SJCRH30 (cell line): ENCODE data around the gene PRKG1. TPM values are rescaled to one million over a fixed set of nuclear protein-coding genes. Genes with fewer than 3 reads are reported as not detected.
A peak's percentile ranks its signal among the peaks of the same experiment; 100 is the strongest.

Source experiments
- DNase-seq, 2 experiments: peaks; one replicate each; pipeline ENCODE4 v3.0.0-alpha.2; 2015 to 2020
- H3K27ac ChIP-seq: fragments of 250-450 bp; sonication (Bioruptor Pico); 2 replicates; pipeline ENCODE4 v1.5.1; 2020; ENCODE audit warnings: mild to moderate bottlenecking, moderate library complexity
- H3K27me3 ChIP-seq: fragments of 250-450 bp; sonication (Bioruptor Pico); 2 replicates; pipeline ENCODE4 v1.5.1; 2020; ENCODE audit warnings: mild to moderate bottlenecking, moderate library complexity
- H3K36me3 ChIP-seq: fragments of 250-450 bp; sonication (Bioruptor Pico); 2 replicates; pipeline ENCODE4 v1.5.1; 2020; ENCODE audit warnings: mild to moderate bottlenecking, moderate library complexity
- H3K4me1 ChIP-seq: fragments of 250-450 bp; sonication (Bioruptor Pico); 2 replicates; pipeline ENCODE4 v1.5.1; 2020; ENCODE audit warnings: mild to moderate bottlenecking, moderate library complexity
- H3K4me3 ChIP-seq: fragments of 250-450 bp; sonication (Bioruptor Pico); 2 replicates; pipeline ENCODE4 v1.5.1; 2020; ENCODE audit warnings: mild to moderate bottlenecking, moderate library complexity
- H3K9me3 ChIP-seq: fragments of 250-450 bp; sonication (Bioruptor Pico); replicated peaks from 2 replicates; pipeline ENCODE4 v1.5.1; 2020; ENCODE audit warnings: mild to moderate bottlenecking, moderate library complexity
- total RNA-seq: library from RNA; depleted of rRNA; stranded (reverse); fragments of >200 nt; shearing (Covaris generic); gene quantifications from 2 replicates; pipeline ENCODE4 v1.2.3, GENCODE V29; 2014

PRKG1 gene
- total RNA-seq, 1 experiment from 2014 or later = 3.0 TPM

DNA sequence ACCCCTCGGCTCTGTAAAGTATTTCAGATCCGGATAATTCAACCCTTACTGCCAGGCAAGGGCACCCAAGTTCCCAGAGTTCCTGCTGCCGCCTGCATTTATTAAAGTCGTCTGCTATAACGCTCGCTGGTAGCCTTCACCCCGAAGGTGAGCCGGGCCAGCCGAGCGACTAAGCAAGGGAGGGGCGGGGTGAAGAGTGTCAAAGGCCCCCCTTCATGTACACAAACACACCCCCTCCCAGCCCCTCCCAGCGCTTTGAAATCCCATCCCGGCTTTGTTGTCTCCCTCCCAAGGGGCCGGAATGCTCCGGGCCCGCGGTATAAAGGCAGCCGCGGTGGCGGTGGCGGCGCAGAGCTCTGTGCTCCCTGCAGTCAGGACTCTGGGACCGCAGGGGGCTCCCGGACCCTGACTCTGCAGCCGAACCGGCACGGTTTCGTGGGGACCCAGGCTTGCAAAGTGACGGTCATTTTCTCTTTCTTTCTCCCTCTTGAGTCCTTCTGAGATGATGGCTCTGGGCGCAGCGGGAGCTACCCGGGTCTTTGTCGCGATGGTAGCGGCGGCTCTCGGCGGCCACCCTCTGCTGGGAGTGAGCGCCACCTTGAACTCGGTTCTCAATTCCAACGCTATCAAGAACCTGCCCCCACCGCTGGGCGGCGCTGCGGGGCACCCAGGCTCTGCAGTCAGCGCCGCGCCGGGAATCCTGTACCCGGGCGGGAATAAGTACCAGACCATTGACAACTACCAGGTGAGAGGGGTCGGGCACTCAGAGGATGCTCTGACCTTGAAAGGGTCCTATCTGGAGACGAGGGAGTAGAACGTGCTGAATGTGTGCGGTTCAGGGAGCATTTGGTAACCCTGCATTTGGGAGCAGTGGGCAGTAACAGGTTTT is 1239.9 kb downstream of the PRKG1 start, which contains the start of gene DKK1:
TSS of gene DKK1 (plus strand) at position 349 of the 889 bp plus-strand sequence. CDS start at position 503, 154 bp downstream.
- no peaks in the 10 kb centered on the region for H3K27me3 ChIP-seq
- H3K4me1 ChIP-seq = peaks cover 23% of the 10 kb centered on the region
- no peak within 1 kb of the TSS for H3K27ac ChIP-seq
- H3K4me3 ChIP-seq = peak within 1 kb of the TSS; percentile 50
- H3K9me3 ChIP-seq = no peaks in the 10 kb centered on the region
- no peaks in the 10 kb centered on the region for H3K36me3 ChIP-seq
- peak; percentile 20 to 22 for DNase-seq

DNA sequence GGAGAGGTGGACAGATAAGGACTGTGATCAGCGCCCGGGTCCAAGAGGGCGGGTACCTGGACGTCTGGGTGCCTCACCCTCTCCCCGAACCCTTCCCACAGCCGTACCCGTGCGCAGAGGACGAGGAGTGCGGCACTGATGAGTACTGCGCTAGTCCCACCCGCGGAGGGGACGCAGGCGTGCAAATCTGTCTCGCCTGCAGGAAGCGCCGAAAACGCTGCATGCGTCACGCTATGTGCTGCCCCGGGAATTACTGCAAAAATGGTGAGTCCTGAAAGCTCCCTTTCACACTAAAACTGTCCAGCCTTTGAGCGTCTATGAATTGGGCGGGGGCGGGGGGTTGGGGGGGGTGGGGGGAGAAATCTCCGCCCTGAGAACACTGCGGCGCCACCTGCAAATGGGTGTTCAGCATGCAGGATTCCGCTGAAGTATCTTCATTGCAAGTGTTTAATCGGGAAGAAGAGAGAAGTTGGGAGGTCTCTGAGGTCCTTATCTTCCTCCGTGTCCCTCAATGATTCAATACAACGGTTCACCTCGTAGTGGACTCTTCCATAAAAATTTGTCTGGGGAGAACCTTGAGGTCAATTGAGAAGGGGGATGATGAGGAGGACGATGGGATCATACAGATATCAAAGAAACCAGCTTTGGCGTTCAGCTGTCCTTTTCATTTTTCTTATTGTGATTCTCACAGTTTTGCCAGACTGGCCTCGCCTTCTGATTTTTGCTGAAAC is 1240.7 kb downstream of the PRKG1 start:
- H3K27ac ChIP-seq = no peak overlapping the region
- no peak overlapping the region for H3K4me3 ChIP-seq
- no peaks in the 10 kb centered on the region for H3K36me3 ChIP-seq
- no peaks in the 10 kb centered on the region for H3K27me3 ChIP-seq
- no peak for DNase-seq
- H3K4me1 ChIP-seq = peaks cover 30% of the 10 kb centered on the region
- H3K9me3 ChIP-seq = no peaks in the 10 kb centered on the region

DNA sequence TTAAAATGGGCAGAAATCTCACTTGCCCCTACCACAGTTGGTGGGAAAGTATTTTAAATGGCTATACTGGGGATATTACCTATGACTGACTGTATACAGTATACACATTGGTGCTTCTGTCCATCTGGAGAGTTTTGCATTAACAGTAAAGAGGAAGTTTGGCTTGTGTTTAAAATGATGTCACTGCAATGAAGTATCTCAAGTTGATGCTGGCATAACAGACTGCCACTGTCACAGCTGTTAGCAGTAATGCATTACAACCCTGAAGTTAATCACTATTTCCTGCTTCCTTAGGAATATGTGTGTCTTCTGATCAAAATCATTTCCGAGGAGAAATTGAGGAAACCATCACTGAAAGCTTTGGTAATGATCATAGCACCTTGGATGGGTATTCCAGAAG is 1241.7 kb downstream of the PRKG1 start:
- peak in 1 of 2 experiments; percentile 22 for DNase-seq
- no peaks in the 10 kb centered on the region for H3K27me3 ChIP-seq
- no peaks in the 10 kb centered on the region for H3K9me3 ChIP-seq
- H3K4me1 ChIP-seq = peaks cover 37% of the 10 kb centered on the region
- H3K4me3 ChIP-seq = no peak overlapping the region
- peak overlapping the region; percentile 29; the same call in 1 of the 2 replicates for H3K27ac ChIP-seq
- H3K36me3 ChIP-seq = no peaks in the 10 kb centered on the region

DNA sequence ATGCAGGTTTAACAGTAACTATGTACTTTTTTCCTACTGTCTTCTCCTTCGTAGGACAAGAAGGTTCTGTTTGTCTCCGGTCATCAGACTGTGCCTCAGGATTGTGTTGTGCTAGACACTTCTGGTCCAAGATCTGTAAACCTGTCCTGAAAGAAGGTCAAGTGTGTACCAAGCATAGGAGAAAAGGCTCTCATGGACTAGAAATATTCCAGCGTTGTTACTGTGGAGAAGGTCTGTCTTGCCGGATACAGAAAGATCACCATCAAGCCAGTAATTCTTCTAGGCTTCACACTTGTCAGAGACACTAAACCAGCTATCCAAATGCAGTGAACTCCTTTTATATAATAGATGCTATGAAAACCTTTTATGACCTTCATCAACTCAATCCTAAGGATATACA is 1242.2 kb downstream of the PRKG1 start:
- Histone ChIP-seq H3K27me3 (no peaks in the 10 kb centered on the region), H3K4me3 (no peak overlapping the region), H3K4me1 (peaks cover 37% of the 10 kb centered on the region), H3K36me3 (no peaks in the 10 kb centered on the region), H3K9me3 (no peaks in the 10 kb centered on the region), H3K27ac (peak overlapping the region; percentile 29; the same call in 1 of the 2 replicates)
- DNase-seq = no peak

DNA sequence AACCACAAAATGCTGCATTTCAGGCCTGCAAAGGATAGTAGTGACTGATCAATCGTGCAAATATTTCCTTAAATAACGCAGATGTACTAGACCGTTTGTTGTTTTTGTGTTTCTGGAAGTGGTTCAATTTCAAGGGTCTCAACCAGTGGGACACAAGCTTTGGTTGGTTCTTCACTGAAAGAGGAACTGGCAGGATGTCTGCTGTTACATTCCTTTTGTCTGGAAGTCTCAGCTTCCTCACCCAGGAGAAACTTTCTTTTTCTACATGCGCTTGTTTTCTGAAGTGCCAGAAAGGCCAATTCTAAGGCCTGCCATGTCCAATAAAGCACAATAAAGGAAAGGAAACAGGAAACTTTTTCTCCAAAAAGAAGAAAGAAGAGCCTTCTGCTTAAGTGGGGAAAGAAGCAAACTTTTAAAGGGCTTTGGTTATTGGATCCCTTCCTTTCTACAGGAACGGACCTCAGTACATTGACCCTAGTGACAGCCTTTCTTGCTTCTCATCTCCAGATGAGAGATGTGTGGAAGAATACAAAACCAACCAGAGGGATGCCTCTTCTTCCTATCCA is 1243.9 kb downstream of the PRKG1 start:
- no peaks in the 10 kb centered on the region for H3K27me3 ChIP-seq
- no peaks in the 10 kb centered on the region for H3K9me3 ChIP-seq
- H3K4me1 ChIP-seq = peaks cover 37% of the 10 kb centered on the region
- peak overlapping the region; percentile 47 for H3K27ac ChIP-seq
- no peaks in the 10 kb centered on the region for H3K36me3 ChIP-seq
- DNase-seq = peak in 1 of 2 experiments; percentile 13
- H3K4me3 ChIP-seq = no peak overlapping the region

DNA sequence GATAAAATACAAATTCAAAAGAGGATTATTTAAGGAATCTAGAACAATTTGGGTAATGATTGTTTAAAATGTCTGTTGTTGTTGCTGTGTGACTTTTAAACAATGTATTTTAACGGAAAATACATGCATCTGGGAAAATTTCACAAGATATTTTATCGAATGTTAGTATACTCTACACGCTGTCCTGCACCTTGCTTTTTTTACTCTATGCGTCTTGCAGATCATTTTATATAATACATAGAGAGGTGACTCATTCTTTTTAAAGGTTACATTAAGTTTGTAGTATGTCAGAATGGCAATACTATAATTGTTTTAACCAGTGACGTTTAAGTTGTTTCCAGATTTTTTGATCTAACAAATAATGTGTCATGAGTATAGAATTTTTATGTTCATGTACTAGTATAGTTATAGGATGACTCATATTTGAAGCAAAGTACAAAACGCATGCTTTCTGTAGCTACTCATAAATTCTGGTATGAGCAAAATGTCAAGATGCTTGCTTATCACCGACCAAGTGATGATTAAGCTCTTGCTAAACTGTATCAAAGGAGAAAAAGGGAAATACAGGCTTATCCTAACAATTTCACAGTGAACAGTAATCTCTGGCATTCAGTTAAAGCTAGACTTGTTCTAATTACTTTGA is 1244.7 kb downstream of the PRKG1 start:
- Histone ChIP-seq H3K4me3 (no peak overlapping the region), H3K27me3 (no peaks in the 10 kb centered on the region), H3K9me3 (no peaks in the 10 kb centered on the region), H3K27ac (peak overlapping the region; percentile 47; the same call in 1 of the 2 replicates), H3K36me3 (no peaks in the 10 kb centered on the region), H3K4me1 (peaks cover 37% of the 10 kb centered on the region)
- no peak for DNase-seq

DNA sequence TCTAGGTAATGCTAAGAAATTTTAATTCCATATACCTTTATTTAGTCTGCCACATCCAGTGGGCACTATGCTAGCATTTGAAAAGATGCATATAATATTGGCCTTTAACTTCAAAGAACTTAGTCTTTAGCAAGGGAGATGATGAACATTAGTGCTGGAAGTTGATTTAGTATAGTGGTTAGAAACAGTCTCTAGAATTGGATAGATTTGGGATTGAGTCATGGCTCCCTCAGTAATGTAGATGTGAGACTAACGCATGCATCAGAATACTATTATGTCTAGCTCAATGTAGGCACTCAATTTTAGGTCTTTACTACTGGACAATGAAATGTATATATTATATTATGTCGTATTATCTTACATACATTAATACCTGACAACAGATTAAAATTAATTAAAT is 1245.6 kb downstream of the PRKG1 start:
- H3K4me3 ChIP-seq = no peak overlapping the region
- DNase-seq = no peak
- peaks cover 37% of the 10 kb centered on the region for H3K4me1 ChIP-seq

DNA sequence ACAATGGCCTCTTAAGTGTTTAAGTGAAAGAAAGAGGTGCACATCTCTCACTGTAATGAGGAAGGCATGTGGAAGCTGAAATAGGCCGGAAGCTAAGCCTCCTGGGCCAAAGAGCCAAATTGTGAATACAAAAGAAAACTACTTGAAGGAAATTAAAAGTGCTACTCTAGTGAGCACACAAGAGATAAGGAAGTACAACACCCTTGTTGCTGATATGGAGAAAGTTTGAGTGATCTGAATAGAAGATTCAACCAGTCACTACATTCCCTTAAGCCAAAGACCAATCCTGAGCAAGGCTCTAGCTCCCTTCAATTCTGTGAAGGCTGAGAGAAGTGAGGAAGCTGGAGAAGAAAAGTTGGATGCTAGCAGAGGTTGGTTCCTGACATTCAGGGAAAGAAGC is 1248.0 kb downstream of the PRKG1 start:
- Histone ChIP-seq H3K27ac (no peak overlapping the region), H3K4me1 (peaks cover 27% of the 10 kb centered on the region), H3K36me3 (no peaks in the 10 kb centered on the region), H3K9me3 (no peaks in the 10 kb centered on the region), H3K27me3 (no peaks in the 10 kb centered on the region), H3K4me3 (no peak overlapping the region)
- DNase-seq = no peak

More for the DNA sequence above, 1245.6 kb downstream of the PRKG1 start:
- Histone ChIP-seq H3K9me3 (no peaks in the 10 kb centered on the region), H3K36me3 (no peaks in the 10 kb centered on the region), H3K27me3 (no peaks in the 10 kb centered on the region), H3K27ac (peak overlapping the region; percentile 18; the same call in 1 of the 2 replicates)

DNA sequence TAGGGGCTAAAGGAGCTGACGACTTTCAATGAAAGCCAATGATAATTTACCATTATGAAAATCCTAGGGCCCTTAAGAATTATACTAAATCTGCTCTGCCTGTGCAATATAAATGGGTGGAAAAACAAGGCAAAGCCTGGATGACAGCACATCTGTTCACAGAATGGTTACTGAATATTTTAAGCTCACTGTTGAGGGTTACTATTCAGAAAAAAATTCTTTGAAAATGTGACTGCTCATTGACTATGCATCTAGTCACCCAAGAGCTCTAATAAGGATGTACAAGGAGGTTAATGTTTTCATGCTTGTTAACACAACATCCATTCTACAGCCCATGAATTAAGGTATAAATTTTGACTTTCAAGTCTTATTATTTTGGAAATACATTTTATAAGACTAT is 1248.6 kb downstream of the PRKG1 start:
- no peak for DNase-seq
- H3K36me3 ChIP-seq = no peaks in the 10 kb centered on the region
- H3K9me3 ChIP-seq = no peaks in the 10 kb centered on the region
- H3K4me3 ChIP-seq = no peak overlapping the region
- H3K27me3 ChIP-seq = no peaks in the 10 kb centered on the region
- no peak overlapping the region for H3K27ac ChIP-seq
- H3K4me1 ChIP-seq = peaks cover 26% of the 10 kb centered on the region

DNA sequence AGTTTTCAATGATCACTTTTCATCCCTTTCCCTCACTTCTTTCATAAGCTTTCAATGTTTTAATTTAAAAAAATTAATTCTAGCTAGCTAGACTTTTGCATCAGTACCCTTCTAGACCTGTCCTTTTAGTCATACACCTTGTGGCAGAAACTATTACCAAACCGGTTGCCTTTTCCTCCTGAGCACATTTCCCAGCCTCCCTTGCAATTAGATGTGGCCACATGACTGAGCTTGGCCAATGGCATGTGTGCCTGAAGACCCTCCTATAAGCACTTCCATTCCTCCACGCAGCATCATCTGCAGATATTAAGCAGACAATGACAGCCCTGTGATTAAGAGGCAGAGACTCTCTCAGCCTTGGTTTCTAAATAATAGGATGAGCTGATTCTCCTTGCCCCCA is 1252.1 kb downstream of the PRKG1 start:
- H3K27me3 ChIP-seq = no peaks in the 10 kb centered on the region
- no peak for DNase-seq
- no peaks in the 10 kb centered on the region for H3K4me1 ChIP-seq
- no peaks in the 10 kb centered on the region for H3K9me3 ChIP-seq
- H3K27ac ChIP-seq = no peak overlapping the region
- no peaks in the 10 kb centered on the region for H3K36me3 ChIP-seq
- no peak overlapping the region for H3K4me3 ChIP-seq

DNA sequence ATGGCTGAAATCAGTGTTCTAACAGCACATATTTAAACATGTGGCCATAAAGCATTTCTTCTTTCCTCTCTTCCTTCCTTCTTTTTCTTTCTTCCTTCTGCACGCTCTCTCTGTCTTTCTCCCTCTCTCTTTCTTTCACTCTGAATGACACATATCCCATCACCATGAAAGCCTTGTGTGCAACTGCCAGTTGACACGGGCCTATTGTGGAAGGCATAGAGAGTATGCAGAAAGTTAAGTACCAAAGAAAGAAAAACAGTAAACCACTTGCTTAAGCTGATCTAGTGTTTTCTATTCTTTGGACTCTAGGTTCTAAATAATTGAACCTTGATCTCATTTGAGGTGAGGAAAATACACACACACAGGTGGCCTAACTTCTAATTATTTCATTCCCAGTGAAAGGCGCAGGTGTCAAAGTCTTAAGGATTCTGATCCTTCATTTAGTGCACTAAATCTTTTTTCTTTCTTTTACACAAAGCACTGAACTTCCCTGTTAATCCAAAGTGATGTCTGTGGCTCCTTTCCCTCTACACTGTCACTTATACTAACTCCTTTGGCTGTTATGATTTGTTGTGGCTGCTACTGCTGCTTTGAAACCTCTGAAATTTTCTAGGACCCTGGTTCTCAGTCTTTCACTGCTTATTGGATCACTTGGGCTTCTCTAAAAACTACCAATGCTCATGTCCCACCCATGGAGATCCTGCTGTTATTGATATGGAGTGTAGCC is 1257.5 kb downstream of the PRKG1 start:
- no peaks in the 10 kb centered on the region for H3K27me3 ChIP-seq
- H3K27ac ChIP-seq = no peak overlapping the region
- DNase-seq = no peak

DNA sequence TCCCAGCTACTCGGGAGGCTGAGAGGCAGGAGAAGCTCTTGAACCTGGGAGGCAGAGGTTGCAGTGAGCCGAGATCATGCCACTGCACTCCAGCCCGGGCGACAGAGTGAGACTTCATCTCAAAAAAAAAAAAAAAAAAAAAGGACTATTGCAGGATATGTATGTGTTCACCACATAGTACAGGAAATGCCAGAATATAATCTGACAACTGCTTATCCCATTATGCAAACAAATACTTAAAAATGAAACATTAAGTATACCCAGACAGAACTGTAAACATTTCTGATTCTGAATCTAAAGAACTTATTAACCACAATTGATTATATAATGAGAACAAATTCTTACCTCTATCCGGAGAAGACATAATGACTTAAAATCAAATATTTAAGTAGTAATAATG is 1258.5 kb downstream of the PRKG1 start:
- no peak overlapping the region for H3K27ac ChIP-seq
- H3K4me1 ChIP-seq = peaks cover 19% of the 10 kb centered on the region
- H3K9me3 ChIP-seq = no peaks in the 10 kb centered on the region
- no peaks in the 10 kb centered on the region for H3K27me3 ChIP-seq
- DNase-seq = no peak
- H3K36me3 ChIP-seq = no peaks in the 10 kb centered on the region
- H3K4me3 ChIP-seq = no peak overlapping the region

More for the DNA sequence above, 1257.5 kb downstream of the PRKG1 start:
- Histone ChIP-seq H3K4me3 (no peak overlapping the region), H3K36me3 (no peaks in the 10 kb centered on the region), H3K4me1 (peaks cover 19% of the 10 kb centered on the region), H3K9me3 (no peaks in the 10 kb centered on the region)

DNA sequence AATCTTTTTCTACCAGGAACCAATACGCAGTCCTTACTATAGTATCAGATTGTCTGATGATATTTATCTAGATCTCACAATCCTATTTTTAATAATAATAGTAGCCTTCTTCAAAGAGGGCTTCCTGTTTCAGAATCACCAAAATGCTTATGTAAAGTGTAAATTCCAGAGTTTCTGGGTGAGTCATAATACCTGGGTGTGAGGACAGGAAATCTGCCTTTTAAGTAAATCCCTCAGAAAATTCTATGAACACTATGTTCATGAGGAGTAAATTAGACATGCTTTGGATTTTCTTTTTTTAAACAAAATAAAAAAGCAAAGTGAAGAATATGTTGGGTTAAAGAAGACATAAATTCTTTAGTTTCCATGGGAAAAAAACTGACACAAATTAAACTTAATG is 1260.3 kb downstream of the PRKG1 start:
- H3K27ac ChIP-seq = peak overlapping the region; percentile 58; the same call in 1 of the 2 replicates
- no peaks in the 10 kb centered on the region for H3K9me3 ChIP-seq
- H3K4me1 ChIP-seq = peaks cover 19% of the 10 kb centered on the region
- H3K36me3 ChIP-seq = no peaks in the 10 kb centered on the region
- H3K27me3 ChIP-seq = no peaks in the 10 kb centered on the region
- no peak overlapping the region for H3K4me3 ChIP-seq
- no peak for DNase-seq

DNA sequence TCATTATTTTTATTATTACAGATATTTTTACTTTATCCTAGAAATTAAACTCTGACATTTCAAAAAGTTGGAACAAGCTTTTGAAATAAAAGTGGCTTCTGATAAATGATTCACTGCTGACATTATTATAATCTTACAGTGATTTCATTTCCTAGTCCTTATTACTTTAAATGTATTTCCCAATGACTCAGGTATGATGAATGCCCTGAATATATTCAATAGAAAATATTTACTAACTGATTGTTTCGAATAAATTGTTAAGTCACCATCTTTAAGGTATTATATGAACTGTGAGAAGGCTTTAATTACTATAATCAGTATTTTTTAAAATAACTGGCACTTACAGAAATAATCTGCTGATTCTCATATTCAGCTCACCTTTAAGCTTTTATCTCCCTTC is 1261.4 kb downstream of the PRKG1 start:
- Histone ChIP-seq H3K36me3 (no peaks in the 10 kb centered on the region), H3K27ac (peak overlapping the region; percentile 58; the same call in 1 of the 2 replicates), H3K4me1 (peaks cover 19% of the 10 kb centered on the region), H3K9me3 (no peaks in the 10 kb centered on the region), H3K27me3 (no peaks in the 10 kb centered on the region), H3K4me3 (no peak overlapping the region)
- DNase-seq = no peak
